SK-N-SH (cell line): ENCODE results near the gene DGCR2. TPM values are rescaled to one million over a fixed set of nuclear protein-coding genes. Genes with fewer than 3 reads are reported as not detected.

ENCODE experiments used
- CTCF ChIA-PET: fragments of 300-600, 350-600 bp; formaldehyde crosslinking; extraction: SDS; loops from one replicate; lab custom pipeline; 2021; lab: Yijun Ruan, JAX
- POLR2A ChIA-PET: fragments of 350-600 bp; sonication (Branson Sonifier 250); formaldehyde crosslinking; extraction: SDS; loops from one replicate; lab custom pipeline; 2020; ENCODE audit warnings: antibody characterized with exemption, inconsistent platforms; lab: Yijun Ruan, JAX
- DNase-seq: peaks from one replicate; pipeline ENCODE4 v3.0.0; 2012
- H2AFZ ChIP-seq: fragments of 200-600 bp; sonication (generic); 2 replicates; pipeline ENCODE4 v1.8.1; 2016; ENCODE audit warnings: antibody characterized with exemption, mild to moderate bottlenecking, low read depth
- H3F3A ChIP-seq: fragments of 200-600 bp; sonication (generic); replicated peaks from 2 replicates; pipeline ENCODE3; 2016; ENCODE audit warnings: antibody characterized with exemption, mild to moderate bottlenecking; ENCODE audit not compliant: insufficient read depth
- H3K27ac ChIP-seq, 2 experiments: fragments of 200-500 bp in 1 of 2; fragments of 200-600 bp in 1 of 2; sonication (Bioruptor generic) in 1 of 2; sonication (generic), shearing (Covaris generic) in 1 of 2; 2 replicates each; pipeline versions ENCODE4 v1.5.1 to v1.6.1; 2014 to 2016; ENCODE audit warnings: low read depth in 2 of 2, inconsistent platforms in 1 of 2, low read length in 1 of 2, mild to moderate bottlenecking in 1 of 2, mixed read lengths in 1 of 2
- H3K27me3 ChIP-seq: fragments of 200-600 bp; sonication (generic), shearing (Covaris generic); 2 replicates; pipeline ENCODE4 v1.6.1; 2016; ENCODE audit warnings: mixed run types; ENCODE audit not compliant: insufficient read depth
- H3K36me3 ChIP-seq, 2 experiments: fragments of 200-500 bp in 1 of 2; fragments of 200-600 bp in 1 of 2; sonication (Bioruptor generic) in 1 of 2; sonication (generic) in 1 of 2; replicated peaks in 1 of 2; 2 replicates each; pipeline versions ENCODE3 to v1.5.1; 2014 to 2016; ENCODE audit warnings: low read length in 1 of 2, mild to moderate bottlenecking in 1 of 2; ENCODE audit not compliant: insufficient read depth in 2 of 2, control insufficient read depth in 1 of 2
- H3K4me1 ChIP-seq, 2 experiments: fragments of 200-500 bp in 1 of 2; fragments of 200-600 bp in 1 of 2; sonication (Bioruptor generic) in 1 of 2; sonication (generic), shearing (Covaris generic) in 1 of 2; 2 replicates each; pipeline versions ENCODE4 v1.5.1 to v1.6.1; 2014 to 2016; ENCODE audit warnings: low read depth in 1 of 2, low read length in 1 of 2, mixed run types in 1 of 2; ENCODE audit not compliant: insufficient read depth in 2 of 2, control insufficient read depth in 1 of 2
- H3K4me2 ChIP-seq: fragments of 200-600 bp; sonication (generic), shearing (Covaris generic); 2 replicates; pipeline ENCODE4 v1.6.1; 2017; ENCODE audit warnings: mixed run types
- H3K4me3 ChIP-seq, 2 experiments: fragments of 200-500 bp in 1 of 2; fragments of 200-600 bp in 1 of 2; sonication (Bioruptor generic) in 1 of 2; sonication (generic), shearing (Covaris generic) in 1 of 2; 2 replicates each; pipeline versions ENCODE4 v1.5.1 to v1.8.1; 2014 to 2016; ENCODE audit warnings: low read depth in 2 of 2, inconsistent platforms in 1 of 2, low read length in 1 of 2, mild to moderate bottlenecking in 1 of 2, mixed read lengths in 1 of 2, moderate library complexity in 1 of 2
- H3K79me2 ChIP-seq: fragments of 200-600 bp; sonication (generic); 2 replicates; pipeline ENCODE4 v1.8.1; 2017; ENCODE audit warnings: mild to moderate bottlenecking; ENCODE audit not compliant: insufficient read depth
- H3K9ac ChIP-seq: fragments of 200-600 bp; sonication (generic); 2 replicates; pipeline ENCODE4 v1.6.1; 2017; ENCODE audit warnings: mixed run types
- H3K9me2 ChIP-seq: fragments of 200-600 bp; sonication (generic); 2 replicates; pipeline ENCODE4 v1.6.1; 2017; ENCODE audit warnings: mixed run types
- H3K9me3 ChIP-seq: fragments of 200-600 bp; sonication (generic); 2 replicates; pipeline ENCODE4 v1.6.1; 2017; ENCODE audit warnings: mixed run types, mild to moderate bottlenecking, moderate library complexity
- H4K20me1 ChIP-seq: fragments of 200-600 bp; sonication (generic); 2 replicates; pipeline ENCODE4 v1.6.1; 2017; ENCODE audit warnings: mild to moderate bottlenecking, mixed run types; ENCODE audit not compliant: insufficient read depth
- FOXJ3 ChIP-seq: sonication (generic); formaldehyde crosslinking; IDR thresholded peaks from 2 replicates; pipeline ENCODE4 v1.5.1; 2020; ENCODE audit warnings: mild to moderate bottlenecking, missing genetic modification reagents
- RAD21 ChIP-seq: IDR thresholded peaks from 2 replicates; pipeline ENCODE4 v1.6.1; 2012; ENCODE audit warnings: mild to moderate bottlenecking, low read length
- SMC3 ChIP-seq: IDR thresholded peaks from 2 replicates; pipeline ENCODE4 v1.6.1; 2012; ENCODE audit warnings: low read depth, low read length, improper control_type of control experiment
- YY1 ChIP-seq: IDR thresholded peaks from 2 replicates; pipeline ENCODE4 v1.4.0; 2012; ENCODE audit warnings: low read depth, mild to moderate bottlenecking
- WGBS: methylation state at CpG from one replicate; pipeline ENCODE4 v1.1.6; 2017; ENCODE audit warnings: low lambda C conversion rate; 5-methylcytosine and 5-hydroxymethylcytosine counted together
- polyA plus RNA-seq, 3 experiments: library from polyadenylated mRNA; depleted of rRNA; stranded (reverse); fragments of >200 nt; gene quantifications; 2 replicates each; pipeline ENCODE4 v1.2.3, GENCODE V29; 2012
- TF ChIP-seq, protein P1 (sequence below): IDR thresholded peaks from 2 replicates; pipeline ENCODE4 v1.4.0; 2012; ENCODE audit warnings: low read depth
- TF ChIP-seq, protein P2 (sequence below): fragments of 200-600 bp; sonication (generic); IDR thresholded peaks from 2 replicates; pipeline ENCODE4 v1.6.1; 2017; ENCODE audit warnings: antibody characterized with exemption, mild to moderate bottlenecking, moderate library complexity

Gene DGCR2
- polyA plus RNA-seq, 1 of the 3 experiments (the other 2 are of a cell fraction), result 30.4 TPM

DNA sequence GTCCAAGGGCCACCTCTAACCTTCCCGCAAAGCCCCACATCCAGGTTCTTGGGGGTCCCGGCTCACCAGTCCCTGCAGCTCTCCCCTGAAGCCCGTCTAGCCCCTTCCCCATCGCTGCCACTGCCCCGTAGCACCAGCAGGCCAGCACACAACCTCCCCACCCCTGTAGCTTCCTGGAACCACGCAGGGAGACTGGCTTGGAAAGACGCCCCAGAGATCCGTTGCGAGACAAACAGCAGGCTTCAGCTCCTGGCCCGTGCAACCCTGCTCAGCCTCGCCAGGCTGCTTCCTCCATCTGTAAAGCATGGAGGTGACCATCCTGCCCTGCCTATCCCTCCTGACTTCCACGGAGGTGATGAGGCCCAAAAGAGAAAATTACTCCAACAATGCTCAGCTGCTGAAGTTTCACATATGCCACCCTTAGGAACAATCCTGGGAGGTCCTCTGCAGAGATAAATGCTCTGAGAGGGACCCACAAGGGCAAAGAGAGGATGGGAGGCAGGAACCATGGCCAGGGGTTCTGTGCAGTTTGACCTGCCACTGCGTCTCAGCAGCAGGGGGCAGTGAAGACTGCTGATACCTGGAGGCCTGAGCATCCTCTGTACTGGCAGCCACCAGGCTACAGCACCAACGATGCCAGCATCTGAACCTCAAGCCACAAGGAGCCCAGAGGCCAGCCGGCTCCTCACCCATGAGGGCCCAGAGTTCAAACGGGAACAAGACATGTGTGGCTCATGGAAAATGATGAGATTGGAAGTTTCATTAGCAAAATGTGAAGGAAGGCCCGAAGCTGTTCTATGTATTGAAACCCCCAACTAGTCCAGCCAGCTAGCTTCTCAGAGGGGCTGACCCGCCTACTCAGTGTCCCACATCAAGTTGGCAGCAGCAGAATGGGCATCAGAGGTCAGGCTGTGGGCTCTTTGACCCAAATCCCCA, 16.1 kb downstream of the DGCR2 start:
- H3K79me2 ChIP-seq, result peaks cover 91% of the 10 kb centered on the region
- peaks cover 75% of the 10 kb centered on the region for H4K20me1 ChIP-seq
- H2AFZ ChIP-seq, result no peak overlapping the region

DNA sequence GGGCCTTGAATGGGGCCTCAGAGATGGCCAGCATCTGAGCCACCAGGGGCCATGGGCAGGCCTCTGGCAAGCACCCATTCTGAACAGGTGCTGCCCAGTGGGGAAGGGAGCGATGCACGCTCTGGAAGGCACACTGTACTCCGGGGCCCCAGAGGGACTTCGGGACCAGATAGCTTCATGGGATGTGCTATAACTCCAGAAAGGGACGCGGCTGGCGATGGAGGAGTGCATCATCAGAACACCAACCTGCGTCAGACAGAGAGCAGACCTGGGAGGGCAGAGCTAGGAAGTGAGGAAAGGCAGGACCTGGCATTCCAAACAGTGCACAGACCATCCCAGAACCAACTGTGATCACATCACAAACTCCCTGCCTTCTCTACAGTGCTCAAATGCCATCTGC, 16.8 kb downstream of the DGCR2 start:
- Histone ChIP-seq H3K36me3 (no peaks in the 10 kb centered on the region), H3K79me2 (peaks cover 91% of the 10 kb centered on the region), H3K9ac (no peak overlapping the region), H3K4me2 (no peak overlapping the region), H3K27ac (no peak overlapping the region), H3K27me3 (no peaks in the 10 kb centered on the region), H4K20me1 (peaks cover 74% of the 10 kb centered on the region), H3K9me2 (no peaks in the 10 kb centered on the region), H2AFZ (no peak overlapping the region), H3K9me3 (no peaks in the 10 kb centered on the region), H3K4me1 (peaks cover 5 to 10% of the 10 kb centered on the region in 2 experiments; a peak in 2 of 4 replicates), H3K4me3 (no peak overlapping the region), H3F3A (no peaks in the 10 kb centered on the region)
- TF ChIP-seq SMC3, result no peak
- TF ChIP-seq, protein P1, sequence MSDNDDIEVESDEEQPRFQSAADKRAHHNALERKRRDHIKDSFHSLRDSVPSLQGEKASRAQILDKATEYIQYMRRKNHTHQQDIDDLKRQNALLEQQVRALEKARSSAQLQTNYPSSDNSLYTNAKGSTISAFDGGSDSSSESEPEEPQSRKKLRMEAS, result no peak
- no peak for TF ChIP-seq YY1
- no peak for DNase-seq
- CTCF ChIA-PET, result interaction anchor here (1.8 to 4.7 kb wide), 4 partner anchors 10 to 41 kb away, joined by 6 to 14 read pairs (median 8); partner anchors contain the start of gene DGCR2
- POLR2A ChIA-PET, result no interaction called here
- 99% methylated on average over 8 of the region's 8 CpGs for WGBS

More for the DNA sequence above, 16.1 kb downstream of the DGCR2 start:
- DNase-seq, result peak; percentile 57
- no peaks in the 10 kb centered on the region for H3K27me3 ChIP-seq
- WGBS, result 81% methylated on average over 12 of the region's 18 CpGs
- H3K4me1 ChIP-seq, result peaks cover 6 to 10% of the 10 kb centered on the region in 2 experiments; a peak in 2 of 4 replicates
- no peaks in the 10 kb centered on the region for H3K9me2 ChIP-seq
- ChIA-PET CTCF (interaction anchor here (0.7 to 4.7 kb wide), 7 partner anchors 9 to 42 kb away, joined by 3 to 14 read pairs (median 6); partner anchors contain the start of gene DGCR2), POLR2A (no interaction called here)
- H3K4me3 ChIP-seq, result no peak overlapping the region
- no peaks in the 10 kb centered on the region for H3K9me3 ChIP-seq
- peak; percentile 48 for TF ChIP-seq RAD21
- TF ChIP-seq, protein P2, sequence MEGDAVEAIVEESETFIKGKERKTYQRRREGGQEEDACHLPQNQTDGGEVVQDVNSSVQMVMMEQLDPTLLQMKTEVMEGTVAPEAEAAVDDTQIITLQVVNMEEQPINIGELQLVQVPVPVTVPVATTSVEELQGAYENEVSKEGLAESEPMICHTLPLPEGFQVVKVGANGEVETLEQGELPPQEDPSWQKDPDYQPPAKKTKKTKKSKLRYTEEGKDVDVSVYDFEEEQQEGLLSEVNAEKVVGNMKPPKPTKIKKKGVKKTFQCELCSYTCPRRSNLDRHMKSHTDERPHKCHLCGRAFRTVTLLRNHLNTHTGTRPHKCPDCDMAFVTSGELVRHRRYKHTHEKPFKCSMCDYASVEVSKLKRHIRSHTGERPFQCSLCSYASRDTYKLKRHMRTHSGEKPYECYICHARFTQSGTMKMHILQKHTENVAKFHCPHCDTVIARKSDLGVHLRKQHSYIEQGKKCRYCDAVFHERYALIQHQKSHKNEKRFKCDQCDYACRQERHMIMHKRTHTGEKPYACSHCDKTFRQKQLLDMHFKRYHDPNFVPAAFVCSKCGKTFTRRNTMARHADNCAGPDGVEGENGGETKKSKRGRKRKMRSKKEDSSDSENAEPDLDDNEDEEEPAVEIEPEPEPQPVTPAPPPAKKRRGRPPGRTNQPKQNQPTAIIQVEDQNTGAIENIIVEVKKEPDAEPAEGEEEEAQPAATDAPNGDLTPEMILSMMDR, result peak; percentile 32; the same call in 1 of the 2 replicates
- TF ChIP-seq, protein P1, result no peak
- TF ChIP-seq FOXJ3 (CRISPR knock-in tag), result no peak
- TF ChIP-seq, all 33 proteins: peak for 2
- Histone ChIP-seq H3K9ac (no peak overlapping the region), H3K36me3 (no peaks in the 10 kb centered on the region), H3F3A (no peaks in the 10 kb centered on the region), H3K27ac (no peak overlapping the region), H3K4me2 (no peak overlapping the region)
